ENCODE data around the gene CDH22.
A peak's percentile ranks its signal among the peaks of the same experiment; 100 is the strongest.

The CDH22 gene
- 0 reads per million in 4 experiments for total RNA-seq

- DNase-seq = no peak
These were observed at the start of gene CDH22 for GRCh38 chr20:46308258-46309157. TSS of gene CDH22 (minus strand) at chr20:46308498. CDS start at chr20:46251294, 57,204 bp downstream.

GRCh38 chr20:46357030-46357514 is 48.8 kb upstream of the CDH22 start:
- no peak for DNase-seq

GRCh38 chr20:46356195-46357029 is 48.1 kb upstream of the CDH22 start:
- no peak for DNase-seq

- no peak for DNase-seq
These were observed 47.5 kb upstream of the CDH22 start for GRCh38 chr20:46355778-46356177.

GRCh38 chr20:46354920-46355654 is 46.8 kb upstream of the CDH22 start:
- DNase-seq = no peak

- DNase-seq = no peak
These were observed 45.9 kb upstream of the CDH22 start for GRCh38 chr20:46354207-46354555.

GRCh38 chr20:46353500-46354206 is 45.4 kb upstream of the CDH22 start:
- DNase-seq = no peak

- DNase-seq = no peak
These were observed 44.2 kb upstream of the CDH22 start for GRCh38 chr20:46352370-46352938.

GRCh38 chr20:46351357-46352058 is 43.2 kb upstream of the CDH22 start:
- DNase-seq = no peak

- no peak for DNase-seq
These were observed 42.6 kb upstream of the CDH22 start for GRCh38 chr20:46350986-46351267.

- no peak for DNase-seq
These were observed 42.1 kb upstream of the CDH22 start for GRCh38 chr20:46350201-46350985.

GRCh38 chr20:46349742-46350056 is 41.4 kb upstream of the CDH22 start:
- no peak for DNase-seq

GRCh38 chr20:46349035-46349741 is 40.9 kb upstream of the CDH22 start:
- DNase-seq = peak; percentile 10

GRCh38 chr20:46347841-46348803 is 39.8 kb upstream of the CDH22 start:
- DNase-seq = no peak

- no peak for DNase-seq
These were observed 38.5 kb upstream of the CDH22 start for GRCh38 chr20:46346770-46347169.

GRCh38 chr20:46344488-46345162 is 36.3 kb upstream of the CDH22 start:
- DNase-seq = no peak

- no peak for DNase-seq
These were observed 35.7 kb upstream of the CDH22 start for GRCh38 chr20:46343975-46344357.

GRCh38 chr20:46343348-46343974 is 35.2 kb upstream of the CDH22 start:
- DNase-seq = no peak

All from effector CD8-positive, alpha-beta T cell (primary cell).